Left kidney (tissue), 2 donors: ENCODE results near the gene TNFAIP1. TPM values are rescaled to one million over a fixed set of nuclear protein-coding genes. Genes with fewer than 3 reads are reported as not detected.
"Not testable (repeated sequence)": the region's sequence is repeated elsewhere in the genome, so short reads cannot be mapped to it uniquely, and the experiment has no call there.

Experiments used
- DNase-seq: peaks from one replicate; pipeline ENCODE4 v3.0.0-alpha.2; 2013
- polyA plus RNA-seq: library from polyadenylated mRNA; unstranded; fragments of 120-200 nt; gene quantifications from one replicate; pipeline ENCODE4 v1.2.1, GENCODE V29; 2013; ENCODE audit not compliant: insufficient read length

TNFAIP1 gene
- polyA plus RNA-seq, 1 donor, result 40.5 TPM

DNA sequence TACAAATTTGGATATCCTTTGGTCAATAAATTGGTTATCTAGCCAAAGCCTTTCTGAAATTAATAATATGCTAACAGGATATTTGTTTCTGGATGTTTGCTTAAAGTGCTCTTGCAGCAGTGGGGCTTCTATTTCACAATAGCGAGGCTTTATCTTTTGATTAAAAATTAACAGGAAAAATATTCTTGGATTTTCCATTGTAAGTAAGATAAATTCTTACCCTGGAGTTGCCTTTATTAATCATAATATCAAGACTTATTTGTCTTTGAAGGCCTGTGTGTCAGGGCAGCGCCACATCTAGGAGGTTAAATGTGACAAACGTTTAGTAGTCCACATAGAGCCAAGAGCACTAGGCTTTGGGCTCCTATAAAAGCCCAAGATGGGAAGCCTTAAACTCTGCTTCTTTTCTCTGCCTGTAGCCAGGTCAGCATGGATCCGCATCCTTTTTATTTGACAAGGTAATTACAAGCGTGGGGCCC is 11.3 kb upstream of the TNFAIP1 start:
- no peak for DNase-seq

DNA sequence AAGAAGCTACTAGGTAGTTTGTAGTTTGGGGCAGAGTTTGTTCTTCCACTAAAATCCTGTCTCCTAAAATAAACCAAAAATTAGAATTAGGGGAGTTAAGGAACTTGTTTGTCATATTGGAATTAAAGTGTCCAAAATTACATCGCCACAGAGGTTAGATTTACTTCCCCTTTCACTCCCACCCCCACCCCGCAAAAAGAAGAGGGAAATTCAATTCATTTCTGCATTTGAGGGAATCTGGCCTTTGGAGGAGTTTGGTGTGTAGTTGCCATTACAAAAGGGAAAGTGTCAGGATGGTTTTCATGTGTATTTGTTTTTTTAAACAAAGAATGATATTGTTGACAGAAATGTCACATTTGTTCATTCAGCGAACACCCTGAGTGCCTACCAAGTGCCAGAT is 10.8 kb upstream of the TNFAIP1 start:
- no peak for DNase-seq

DNA sequence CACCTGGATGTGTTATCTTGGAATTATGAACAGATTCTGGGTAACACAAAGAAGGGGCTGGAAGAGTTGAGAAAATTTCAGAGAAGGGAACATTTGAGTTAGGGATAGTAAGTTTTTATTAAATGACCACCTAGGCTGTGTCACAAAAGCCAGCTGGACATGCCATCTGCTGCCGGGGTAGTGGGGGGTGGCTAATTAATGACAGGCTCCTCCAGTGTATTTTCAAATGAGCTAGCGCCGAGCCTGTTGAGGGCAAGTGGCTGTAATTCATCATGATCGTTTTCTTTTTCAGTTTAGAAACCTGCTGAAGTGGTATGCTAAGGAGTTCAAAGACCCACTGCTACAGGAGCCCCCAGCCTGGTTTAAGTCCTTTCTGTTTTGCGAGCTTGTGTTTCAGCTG is 10.3 kb upstream of the TNFAIP1 start:
- no peak for DNase-seq

DNA sequence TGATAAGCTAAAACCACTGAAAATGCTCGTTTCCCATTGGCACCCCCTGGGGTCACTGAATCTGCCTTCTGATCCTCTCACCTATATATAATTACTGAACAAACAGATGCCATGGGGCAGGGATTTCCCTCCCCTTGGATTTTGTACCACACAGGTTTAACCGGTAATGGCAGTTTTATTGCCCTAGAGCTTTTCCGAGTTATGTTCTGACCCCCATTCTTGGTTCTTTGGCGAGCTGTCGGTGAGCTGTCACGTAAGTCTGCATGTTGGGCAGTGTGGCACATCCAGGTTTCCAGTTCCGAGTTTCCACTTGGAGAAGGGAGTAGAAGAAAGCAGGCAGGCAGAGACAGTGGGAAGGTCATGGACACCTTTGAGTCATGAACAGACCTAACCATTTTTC is 9.4 kb upstream of the TNFAIP1 start:
- DNase-seq, result no peak

DNA sequence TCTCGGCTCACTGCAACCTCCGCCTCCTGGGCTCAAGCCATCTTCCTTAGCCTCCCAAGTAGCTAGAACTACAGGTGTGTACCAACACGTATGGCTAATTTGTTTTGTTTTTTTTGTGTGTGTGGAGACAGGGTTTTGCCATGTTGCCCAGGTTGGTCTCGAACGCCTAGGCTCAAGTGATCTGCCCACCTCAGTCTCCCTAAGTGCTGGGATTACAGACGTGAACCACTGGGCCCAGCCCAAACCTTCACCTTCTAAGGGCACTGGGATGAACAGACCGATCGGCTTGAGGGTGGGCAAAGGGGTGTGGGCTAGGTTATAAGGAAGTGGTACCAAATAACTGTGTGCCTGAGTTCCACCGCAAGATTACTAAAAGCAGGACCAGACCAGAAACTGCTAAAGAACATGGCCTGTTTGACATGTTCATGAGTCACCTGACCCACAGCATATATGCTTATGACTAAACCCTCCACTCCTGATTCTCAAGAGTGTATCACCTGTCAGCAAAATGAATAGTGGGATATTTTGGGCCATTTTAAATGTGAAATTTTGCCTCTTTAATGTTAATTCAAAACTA is 8.4 kb upstream of the TNFAIP1 start:
- DNase-seq, result no peak

DNA sequence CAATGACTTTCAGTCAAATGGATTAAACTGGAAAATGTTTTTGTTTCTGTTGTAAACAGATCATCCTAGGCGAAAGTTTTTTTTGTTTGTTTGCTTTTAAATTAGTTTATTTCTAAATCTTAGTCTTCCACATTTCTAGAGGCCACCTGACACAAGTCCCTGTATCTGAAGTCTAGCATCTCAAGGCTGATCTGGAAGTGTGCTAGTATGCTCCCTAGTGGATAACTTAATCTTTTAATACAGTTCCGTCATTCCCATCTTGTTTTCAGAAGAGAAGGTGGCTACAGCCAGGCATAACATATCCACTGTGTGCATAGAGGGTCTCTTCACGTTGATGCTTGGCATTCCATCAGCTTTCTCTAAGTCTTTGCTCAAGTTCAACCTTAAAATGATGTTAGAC is 7.9 kb upstream of the TNFAIP1 start:
- no peak for DNase-seq

DNA sequence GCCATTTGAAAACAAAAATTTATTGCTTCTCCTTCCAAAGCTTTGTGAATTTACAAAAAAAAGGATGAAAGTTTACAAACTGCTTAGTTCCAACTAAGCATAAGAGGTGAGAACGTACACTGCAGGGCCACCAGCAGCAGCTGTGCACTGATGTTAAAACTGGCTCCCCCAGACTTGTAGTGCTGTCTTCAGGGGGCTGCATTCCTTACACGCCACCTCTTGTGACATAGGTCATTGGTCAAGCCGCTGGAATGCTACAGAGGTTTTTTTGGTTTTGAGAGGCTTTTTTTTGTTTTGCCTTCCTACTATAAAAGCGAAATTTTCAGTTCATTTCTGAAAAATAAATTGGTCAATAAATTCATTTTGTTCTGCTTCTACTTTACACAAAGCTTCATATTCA is 7.2 kb upstream of the TNFAIP1 start:
- DNase-seq, result no peak

DNA sequence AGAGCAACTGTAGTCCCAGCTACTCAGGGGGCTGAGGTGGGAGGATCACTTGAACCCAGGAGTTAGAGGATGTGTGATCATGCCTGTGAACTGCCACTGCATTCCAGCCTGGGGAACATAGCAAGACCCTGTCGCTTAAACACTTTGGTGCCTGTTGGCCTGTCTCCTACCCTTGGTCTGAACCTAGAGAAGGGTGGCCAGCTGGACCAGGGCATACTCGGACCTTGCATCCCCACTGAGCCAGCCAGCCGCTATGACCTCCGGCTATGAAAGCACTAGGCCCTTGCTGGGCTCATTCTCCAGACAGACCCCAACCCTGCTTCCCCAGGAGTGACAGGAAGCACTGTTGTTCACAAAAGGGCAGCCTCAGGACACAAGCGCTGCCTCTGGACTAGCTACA is 4.9 kb upstream of the TNFAIP1 start:
- no peak for DNase-seq

DNA sequence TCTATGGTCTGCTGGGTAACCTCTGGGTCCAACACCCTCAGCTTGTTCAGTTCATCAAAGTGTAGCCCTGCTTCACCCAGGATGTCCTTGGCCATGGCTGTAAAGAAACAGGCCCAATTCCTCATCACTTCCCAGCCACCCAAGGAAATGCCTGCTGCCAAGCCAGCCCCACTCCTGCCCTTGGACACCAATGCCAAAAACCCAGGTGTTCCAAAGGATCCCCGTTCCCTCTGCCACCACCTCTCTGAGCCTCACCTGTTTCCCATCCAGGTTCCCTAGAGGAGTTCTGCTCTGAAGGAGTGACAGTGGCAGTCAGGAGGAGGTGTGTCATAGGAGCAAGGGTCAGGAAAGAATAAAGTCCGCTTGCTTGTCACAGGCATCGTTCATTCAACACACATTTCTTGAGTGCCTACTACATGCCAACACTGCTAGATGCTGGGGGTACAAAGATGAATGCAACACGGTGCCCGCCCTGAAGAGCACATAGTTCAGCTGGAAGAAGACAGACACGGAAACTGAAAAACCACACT is 3.6 kb upstream of the TNFAIP1 start:
- DNase-seq, result no peak

DNA sequence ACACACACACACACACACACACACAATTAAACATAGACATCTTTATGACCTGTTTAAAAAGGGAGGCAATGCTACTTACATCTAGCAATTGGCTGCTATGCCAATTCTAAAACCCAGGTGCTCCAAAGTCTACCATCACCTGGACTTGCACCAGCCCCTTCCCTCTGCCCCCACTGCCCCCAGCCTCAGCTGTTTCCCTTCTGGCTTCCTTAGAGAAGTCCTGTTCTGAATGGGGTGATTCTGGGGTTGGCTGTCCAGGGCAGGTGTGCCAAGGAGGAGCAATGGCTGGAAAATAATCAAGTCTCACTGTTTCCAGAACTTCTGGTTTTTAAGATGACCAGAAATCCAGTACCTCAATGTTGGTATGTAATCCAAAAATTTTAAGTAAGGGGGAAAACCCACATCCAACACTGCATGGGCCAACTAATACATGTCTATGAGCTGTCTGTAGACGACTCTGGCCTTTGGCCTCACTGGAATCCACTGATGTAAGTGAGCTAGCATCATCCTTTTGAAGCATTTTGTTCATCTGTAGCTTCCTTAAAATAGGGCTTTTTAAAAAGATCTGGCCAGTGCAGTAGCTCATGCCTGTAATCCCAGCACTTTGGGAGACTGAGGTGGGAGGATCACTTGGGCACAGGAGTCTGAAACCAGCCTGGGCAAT is 2.3 kb upstream of the TNFAIP1 start:
- no peak for DNase-seq

DNA sequence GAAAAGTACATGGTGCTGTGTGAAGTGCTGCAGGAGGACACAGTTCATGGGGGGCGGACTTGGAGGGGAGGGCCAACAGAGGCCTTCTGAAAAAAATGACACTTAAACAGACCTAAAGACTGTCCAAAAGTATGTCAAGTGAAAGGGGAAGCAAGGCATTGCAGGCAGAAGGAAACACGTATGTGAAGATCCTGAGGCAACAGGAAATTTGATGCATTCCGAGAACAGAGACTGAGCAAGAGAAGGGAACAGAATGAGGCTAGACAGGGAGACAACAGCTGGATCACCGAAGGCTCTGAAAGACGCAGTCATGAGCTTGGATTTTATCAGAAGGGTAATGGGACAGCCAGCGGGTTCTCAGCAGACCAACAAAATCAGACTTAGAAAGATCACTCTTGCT is 1.4 kb upstream of the TNFAIP1 start:
- no peak for DNase-seq

DNA sequence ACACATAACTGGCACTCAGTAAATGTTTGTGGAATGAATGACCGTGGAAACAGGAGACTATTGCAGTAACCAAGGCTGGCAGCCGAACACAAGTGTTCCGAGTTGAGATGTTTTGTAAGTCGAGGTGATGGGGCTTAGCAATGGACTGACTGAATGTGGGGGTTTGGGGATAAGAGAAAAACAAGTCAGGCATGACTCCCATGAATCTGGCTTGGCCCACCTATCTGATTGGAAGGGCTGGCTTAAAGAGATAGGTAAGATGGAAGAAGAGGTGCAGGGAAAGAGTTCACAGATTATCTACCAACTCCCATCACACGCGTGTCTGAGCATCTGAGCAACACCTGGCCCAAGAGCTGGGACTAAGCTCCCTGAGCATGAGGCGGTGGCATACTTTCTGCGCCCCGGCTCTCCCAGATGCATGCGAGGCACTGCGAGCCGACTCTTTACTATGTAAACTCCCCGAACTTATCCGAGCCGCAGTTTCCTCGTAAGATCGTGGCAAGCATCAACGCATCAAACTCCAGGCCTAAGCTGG is 828 bp upstream of the TNFAIP1 start:
- DNase-seq, result no peak

DNA sequence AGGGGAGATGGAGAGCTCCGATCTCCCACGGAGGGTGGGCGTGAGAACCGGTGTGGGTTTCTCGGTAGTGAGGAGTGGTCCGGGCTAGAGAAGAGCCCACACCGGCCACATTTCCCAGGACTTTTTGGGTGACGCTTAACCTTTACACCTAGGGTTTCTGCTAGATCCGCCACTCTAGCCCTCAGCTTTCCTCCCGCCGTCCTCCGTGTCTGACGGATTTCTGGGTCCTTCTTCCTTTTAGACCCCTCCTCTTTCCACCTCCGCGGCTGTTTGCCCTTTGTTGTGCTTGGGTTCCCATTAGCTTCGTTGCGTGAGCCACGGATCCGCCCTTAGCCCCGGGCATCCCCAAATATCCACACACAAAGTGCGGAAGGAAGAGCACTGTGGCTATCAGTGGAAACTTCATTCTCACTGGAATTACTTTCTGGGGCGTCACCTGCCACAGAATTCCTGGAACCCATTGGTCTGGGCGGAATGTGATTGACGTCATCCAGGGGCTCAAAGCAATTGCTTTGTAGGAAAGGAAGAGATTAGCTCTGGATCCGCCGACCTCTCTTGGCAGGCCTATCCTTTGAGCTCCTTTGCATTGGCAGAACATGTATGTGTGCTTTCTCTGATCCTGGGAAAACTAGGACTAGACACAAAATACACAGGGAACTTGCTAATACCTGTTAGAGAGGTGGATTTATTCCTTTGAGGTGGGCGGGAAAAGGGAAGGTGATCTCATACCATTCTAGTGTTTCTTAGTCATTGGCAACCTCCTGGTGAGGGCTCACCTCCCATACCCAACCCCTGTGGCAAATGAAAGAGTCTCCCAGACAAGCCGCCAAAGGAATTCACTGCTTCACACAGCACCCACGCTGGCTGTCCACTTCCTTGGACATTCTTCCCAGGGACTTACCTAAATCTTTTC is 654 bp downstream of the TNFAIP1 start:
- peak; percentile 76 for DNase-seq

DNA sequence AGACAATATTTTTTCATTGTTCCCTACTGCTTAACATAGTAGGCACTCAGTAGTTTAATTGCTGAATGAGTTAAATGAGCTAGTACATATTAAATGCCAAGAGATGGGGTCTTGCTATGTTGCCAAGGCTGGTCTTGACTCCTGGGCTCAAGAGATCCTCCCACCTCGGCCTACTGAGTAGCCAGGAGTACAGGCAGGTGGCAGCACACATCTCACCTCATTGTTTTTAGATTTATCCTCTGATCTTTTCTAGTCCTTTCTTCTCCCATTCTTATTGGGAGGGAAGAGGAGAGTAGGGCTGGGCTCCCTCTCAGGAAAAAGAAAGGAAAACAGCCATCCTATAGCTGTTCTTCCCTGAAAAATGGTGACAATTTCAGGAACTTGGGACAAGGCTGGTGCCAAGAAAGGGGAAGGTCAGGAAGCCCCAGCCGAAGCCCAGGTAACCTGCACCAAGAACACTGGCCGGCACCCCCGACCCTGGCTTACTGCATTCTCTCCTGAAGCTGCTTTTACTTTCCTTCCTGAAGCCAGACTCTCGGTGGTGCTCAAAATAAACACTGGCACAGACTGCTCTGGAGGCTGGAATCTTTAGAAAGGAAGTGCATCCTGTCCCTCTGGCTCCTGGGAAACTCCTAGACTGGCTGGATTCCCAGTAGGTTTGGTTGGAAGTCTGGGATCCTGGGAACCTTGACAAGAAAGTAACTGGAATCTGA is 2.7 kb downstream of the TNFAIP1 start:
- DNase-seq, result no peak

DNA sequence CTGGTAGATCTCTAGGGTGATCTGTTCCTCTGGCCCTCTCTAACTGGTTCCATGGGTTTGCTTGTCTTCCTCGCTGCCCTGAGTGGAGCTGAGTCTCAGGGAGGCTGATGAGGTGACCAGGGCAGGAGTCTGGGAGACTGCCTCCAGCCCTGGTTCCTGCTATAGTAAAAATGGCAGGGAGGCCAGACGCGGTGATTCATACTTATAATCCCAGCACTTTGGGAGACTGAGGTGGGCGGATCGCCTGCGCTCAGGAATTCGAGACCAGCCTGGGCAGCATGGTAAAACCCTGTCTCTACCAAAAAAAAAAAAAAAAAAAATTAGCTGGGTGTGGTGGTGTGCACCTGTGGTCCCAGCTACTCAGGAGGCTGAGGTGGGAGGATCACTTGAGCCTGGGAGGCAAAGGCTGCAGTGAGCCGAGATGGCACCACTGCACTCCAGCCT is 3.2 kb downstream of the TNFAIP1 start:
- DNase-seq, result not testable (repeated sequence)

DNA sequence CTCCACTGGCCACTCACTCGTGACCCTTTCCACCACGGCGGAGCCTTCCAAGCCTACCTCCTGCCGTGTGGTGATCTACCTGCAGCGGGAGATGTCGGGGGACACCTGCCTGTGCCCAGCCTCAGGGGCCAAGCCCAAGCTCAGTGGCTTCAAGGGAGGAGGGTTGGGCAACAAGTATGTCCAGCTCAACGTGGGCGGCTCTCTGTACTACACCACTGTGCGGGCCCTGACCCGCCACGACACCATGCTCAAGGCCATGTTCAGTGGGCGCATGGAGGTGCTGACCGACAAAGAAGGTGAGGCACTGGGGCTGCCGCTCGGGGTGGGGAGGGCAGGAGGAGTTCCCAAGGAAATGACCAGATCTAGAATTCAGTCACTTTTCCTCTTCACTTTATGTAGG is 3.9 kb downstream of the TNFAIP1 start:
- no peak for DNase-seq

DNA sequence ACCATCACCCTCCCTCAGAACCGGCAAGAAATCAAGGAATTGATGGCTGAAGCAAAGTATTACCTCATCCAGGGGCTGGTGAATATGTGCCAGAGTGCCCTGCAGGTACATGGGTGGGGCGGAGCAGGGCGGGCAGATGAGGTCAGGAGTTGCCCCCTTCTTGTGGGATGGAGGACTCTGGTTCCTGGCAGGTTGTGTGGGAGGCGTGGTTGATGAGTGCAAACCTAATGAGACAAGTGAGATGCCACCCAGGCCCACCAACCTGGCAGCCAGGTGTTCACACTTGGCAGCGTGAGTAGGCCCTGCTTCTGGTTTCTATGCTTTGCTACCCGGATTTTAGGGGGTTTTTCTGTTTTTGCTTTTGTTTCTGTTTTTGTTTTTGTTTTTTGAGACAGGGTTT is 4.8 kb downstream of the TNFAIP1 start:
- DNase-seq, result no peak

DNA sequence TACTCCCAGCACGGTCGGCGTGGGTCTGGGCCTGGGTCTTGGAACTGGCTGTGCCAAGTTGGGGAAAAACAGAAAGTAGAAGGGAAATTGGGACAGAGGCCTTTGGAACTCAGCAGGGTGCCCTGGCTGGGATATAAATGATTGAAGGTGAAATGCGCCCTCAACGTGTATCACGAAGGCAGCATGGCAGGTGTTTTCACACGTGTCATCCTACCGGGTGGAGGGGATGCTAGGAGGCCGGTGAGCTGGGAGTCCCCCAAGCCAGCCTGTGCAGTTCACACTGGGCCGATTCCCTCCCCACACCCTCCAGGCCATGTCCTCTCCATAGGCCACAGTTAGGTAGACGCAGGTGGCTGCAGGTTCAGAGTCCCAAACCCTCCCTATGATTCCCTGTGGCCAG is 6.0 kb downstream of the TNFAIP1 start:
- DNase-seq, result no peak

DNA sequence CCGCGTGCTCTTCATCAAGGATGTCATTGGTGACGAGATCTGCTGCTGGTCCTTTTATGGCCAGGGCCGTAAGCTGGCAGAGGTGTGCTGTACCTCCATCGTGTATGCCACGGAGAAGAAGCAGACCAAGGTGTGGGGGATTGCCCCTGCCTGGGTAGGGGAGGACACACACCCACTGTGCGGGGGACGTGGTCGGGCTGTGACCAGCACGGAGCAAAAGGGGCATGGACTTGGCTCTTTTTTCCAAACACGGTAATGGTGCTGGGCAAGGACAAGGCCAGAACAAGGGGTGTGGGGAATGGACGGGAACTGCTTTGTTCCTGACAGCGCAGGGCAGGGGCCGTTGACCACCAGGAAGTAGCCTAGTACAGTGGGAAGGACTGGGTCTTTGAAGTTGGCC is 6.8 kb downstream of the TNFAIP1 start:
- DNase-seq, result no peak

DNA sequence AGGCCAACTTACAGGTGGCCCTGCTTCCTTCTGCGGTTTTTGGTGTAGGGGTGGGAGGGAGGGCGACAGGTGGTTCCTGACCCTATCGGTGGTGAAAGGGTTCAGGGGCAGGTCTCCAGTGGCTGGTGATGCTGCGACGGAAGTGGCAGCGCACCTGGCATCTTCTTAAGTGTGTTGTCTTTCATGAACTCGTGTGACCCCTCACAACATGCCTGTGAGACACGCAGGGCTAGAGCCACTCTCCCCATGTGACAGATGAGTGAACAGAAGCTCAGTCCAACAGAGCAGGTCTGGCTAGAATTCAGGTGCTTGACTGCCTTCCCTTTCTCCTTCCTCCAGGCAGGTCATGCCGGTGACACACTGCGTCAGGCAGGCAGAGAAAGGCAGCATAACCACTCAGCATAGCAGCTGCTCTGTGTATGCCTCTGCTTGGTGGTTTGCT is 8.0 kb downstream of the TNFAIP1 start:
- no peak for DNase-seq

DNA sequence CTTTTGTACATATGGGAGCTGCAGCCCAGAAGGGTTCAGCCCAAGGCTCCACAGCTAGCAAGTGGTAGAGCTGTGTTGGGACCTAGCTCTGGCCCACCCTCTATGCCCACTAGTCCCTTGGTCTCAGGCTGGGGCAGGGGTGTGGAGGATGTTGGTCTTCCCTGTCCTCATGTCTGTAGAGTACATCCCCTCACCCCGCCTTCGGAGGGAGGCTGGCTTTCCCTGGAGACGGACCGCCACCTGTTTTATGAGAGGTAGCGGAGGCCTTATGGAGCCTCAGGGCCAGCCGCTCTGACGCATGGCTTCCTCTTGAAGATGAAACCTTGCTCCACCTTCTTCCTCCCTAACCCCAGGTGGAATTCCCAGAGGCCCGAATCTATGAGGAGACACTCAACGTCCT is 8.4 kb downstream of the TNFAIP1 start:
- no peak for DNase-seq

DNA sequence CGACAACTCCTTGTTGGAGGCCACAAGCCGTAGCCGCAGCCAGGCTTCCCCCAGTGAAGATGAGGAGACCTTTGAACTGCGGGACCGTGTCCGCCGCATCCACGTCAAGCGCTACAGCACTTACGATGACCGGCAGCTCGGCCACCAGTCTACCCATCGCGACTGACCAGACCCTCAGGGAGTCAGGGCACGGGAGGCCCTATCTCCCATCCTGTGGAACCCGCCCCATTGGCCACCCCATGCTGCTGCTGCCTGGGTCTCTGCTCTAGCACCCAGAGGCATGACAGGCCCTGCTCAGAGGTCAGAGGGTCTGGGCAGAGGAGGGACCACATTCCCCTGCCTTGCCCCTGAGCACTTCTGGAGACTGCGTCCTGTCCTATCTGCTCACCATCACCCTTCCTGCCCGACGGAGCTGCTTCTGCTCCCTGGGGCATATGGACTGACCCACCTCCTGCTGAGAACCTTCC is 8.9 kb downstream of the TNFAIP1 start:
- DNase-seq, result no peak
